T-helper 17 cell (primary cell): ENCODE data around the gene HDHD5. TPM values are rescaled to one million over a fixed set of nuclear protein-coding genes. Genes with fewer than 3 reads are reported as not detected.

Experiments
- ATAC-seq: fragments of 150-1000 bp; cut with Tn5 transposase; 2 replicates; pipeline ENCODE4 v1.10.0; 2021; ENCODE audit warnings: mild to moderate bottlenecking, moderate library complexity
- DNase-seq, 3 donors: peaks; one replicate each; pipeline versions ENCODE4 v3.0.0 to v3.0.0-alpha.2; 2020 to 2021
- H3K9me3 ChIP-seq: one replicate; pipeline ENCODE4 v1.7.0; 2013; ENCODE audit warnings: low read length, mild to moderate bottlenecking; ENCODE audit not compliant: control insufficient read depth, poor library complexity, severe bottlenecking
- H3K27ac Mint-ChIP-seq: one replicate; pipeline ENCODE4 v1.8.0; 2022; ENCODE audit warnings: mild to moderate bottlenecking, moderate library complexity, mixed read lengths
- H3K27me3 Mint-ChIP-seq: one replicate; pipeline ENCODE4 v1.8.0; 2022; ENCODE audit warnings: mixed read lengths
- H3K36me3 Mint-ChIP-seq: one replicate; pipeline ENCODE4 v1.8.0; 2022; ENCODE audit warnings: low read depth, mixed read lengths
- H3K4me1 Mint-ChIP-seq: one replicate; pipeline ENCODE4 v1.8.0; 2022; ENCODE audit warnings: mild to moderate bottlenecking, mixed read lengths
- H3K4me3 Mint-ChIP-seq: one replicate; pipeline ENCODE4 v1.8.0; 2022; ENCODE audit warnings: mild to moderate bottlenecking, moderate library complexity, mixed read lengths
- total RNA-seq, 4 donors: library from RNA in 2 of 4; stranded (reverse) in 2 of 4; gene quantifications; one replicate each; pipeline ENCODE4 v1.2.3 and lab custom pipeline; 2022 to 2026

HDHD5 gene
- total RNA-seq (10 to 100 TPM; 16.7 to 17.4 TPM), total RNA-seq (lab: John Stamatoyannopoulos, UW) (14.9 to 29.4 reads per million in 2 donors)

- no peaks in the 10 kb centered on the region for H3K27me3 Mint-ChIP-seq
- H3K36me3 Mint-ChIP-seq: no peaks in the 10 kb centered on the region
- H3K4me1 Mint-ChIP-seq: peaks cover 12% of the 10 kb centered on the region
- peak; percentile 94 for ATAC-seq
- H3K4me3 Mint-ChIP-seq: peak within 1 kb of the TSS; percentile 88
- peak; percentile 81 to 90 (median 85) for DNase-seq
- no peak within 1 kb of the TSS for H3K27ac Mint-ChIP-seq
- H3K9me3 ChIP-seq: no peaks in the 10 kb centered on the region
Measured at GRCh38 chr22:17158568-17159503, at the start of gene HDHD5. Gene HDHD5, minus strand, starts transcription at chr22:17159277. Its CDS starts 26 bp downstream, at chr22:17159251.

- ATAC-seq (no peak), DNase-seq (no peak)
- H3K4me1 Mint-ChIP-seq: peaks cover 16% of the 10 kb centered on the region
- peak overlapping the region; percentile 61 for H3K27ac Mint-ChIP-seq
- no peaks in the 10 kb centered on the region for H3K9me3 ChIP-seq
- peaks cover 8% of the 10 kb centered on the region for H3K36me3 Mint-ChIP-seq
- no peak overlapping the region for H3K4me3 Mint-ChIP-seq
- no peaks in the 10 kb centered on the region for H3K27me3 Mint-ChIP-seq
Measured at GRCh38 chr22:17205432-17205831, 46.4 kb upstream of the HDHD5 start.

GRCh38 chr22:17201285-17201945 lies 42.3 kb upstream of the HDHD5 start:
- DNase-seq: no peak
- ATAC-seq: no peak
- no peaks in the 10 kb centered on the region for H3K9me3 ChIP-seq
- Mint-ChIP-seq H3K4me1 (peaks cover 9% of the 10 kb centered on the region), H3K27me3 (no peaks in the 10 kb centered on the region), H3K27ac (peak overlapping the region; percentile 43), H3K36me3 (peaks cover 8% of the 10 kb centered on the region), H3K4me3 (no peak overlapping the region)

GRCh38 chr22:17199003-17199731 lies 40.1 kb upstream of the HDHD5 start:
- H3K27me3 Mint-ChIP-seq: no peaks in the 10 kb centered on the region
- no peak for ATAC-seq
- no peak for DNase-seq
- no peak overlapping the region for H3K27ac Mint-ChIP-seq
- no peaks in the 10 kb centered on the region for H3K9me3 ChIP-seq
- peaks cover 15% of the 10 kb centered on the region for H3K4me1 Mint-ChIP-seq
- H3K36me3 Mint-ChIP-seq: peaks cover 8% of the 10 kb centered on the region
- H3K4me3 Mint-ChIP-seq: no peak overlapping the region

GRCh38 chr22:17198170-17199002 lies 39.3 kb upstream of the HDHD5 start:
- Mint-ChIP-seq H3K27me3 (no peaks in the 10 kb centered on the region), H3K4me3 (no peak overlapping the region), H3K36me3 (peaks cover 7% of the 10 kb centered on the region), H3K4me1 (peaks cover 15% of the 10 kb centered on the region), H3K27ac (no peak overlapping the region)
- no peaks in the 10 kb centered on the region for H3K9me3 ChIP-seq
- DNase-seq: no peak
- no peak for ATAC-seq

- Mint-ChIP-seq H3K4me1 (peaks cover 9% of the 10 kb centered on the region), H3K4me3 (no peak overlapping the region), H3K27ac (peak overlapping the region; percentile 32), H3K27me3 (no peaks in the 10 kb centered on the region), H3K36me3 (no peaks in the 10 kb centered on the region)
- no peak for DNase-seq
- ATAC-seq: no peak
- no peaks in the 10 kb centered on the region for H3K9me3 ChIP-seq
Measured at GRCh38 chr22:17194213-17194612, 35.1 kb upstream of the HDHD5 start.

GRCh38 chr22:17192186-17192585 lies 33.1 kb upstream of the HDHD5 start:
- H3K27me3 Mint-ChIP-seq: no peaks in the 10 kb centered on the region
- no peaks in the 10 kb centered on the region for H3K36me3 Mint-ChIP-seq
- DNase-seq (no peak), ATAC-seq (no peak)
- H3K4me1 Mint-ChIP-seq: peaks cover 9% of the 10 kb centered on the region
- H3K9me3 ChIP-seq: no peaks in the 10 kb centered on the region
- no peak overlapping the region for H3K4me3 Mint-ChIP-seq
- H3K27ac Mint-ChIP-seq: no peak overlapping the region

- DNase-seq (no peak), ATAC-seq (no peak)
- Mint-ChIP-seq H3K27ac (peak overlapping the region; percentile 24), H3K36me3 (no peaks in the 10 kb centered on the region), H3K4me1 (peaks cover 9% of the 10 kb centered on the region), H3K27me3 (no peaks in the 10 kb centered on the region), H3K4me3 (no peak overlapping the region)
- no peaks in the 10 kb centered on the region for H3K9me3 ChIP-seq
Measured at GRCh38 chr22:17191163-17191784, 32.2 kb upstream of the HDHD5 start.

- Mint-ChIP-seq H3K27ac (peak overlapping the region; percentile 24), H3K4me3 (no peak overlapping the region), H3K27me3 (no peaks in the 10 kb centered on the region), H3K36me3 (peaks cover 3% of the 10 kb centered on the region), H3K4me1 (peaks cover 9% of the 10 kb centered on the region)
- H3K9me3 ChIP-seq: no peaks in the 10 kb centered on the region
- DNase-seq: no peak
- ATAC-seq: no peak
Measured at GRCh38 chr22:17190702-17191101, 31.6 kb upstream of the HDHD5 start.

- Mint-ChIP-seq H3K4me3 (no peak overlapping the region), H3K27me3 (no peaks in the 10 kb centered on the region), H3K36me3 (peaks cover 2% of the 10 kb centered on the region), H3K27ac (no peak overlapping the region), H3K4me1 (peaks cover 3% of the 10 kb centered on the region)
- H3K9me3 ChIP-seq: no peaks in the 10 kb centered on the region
- DNase-seq (no peak), ATAC-seq (no peak)
Measured at GRCh38 chr22:17176715-17177114, 17.6 kb upstream of the HDHD5 start.

- DNase-seq (no peak), ATAC-seq (no peak)
- Mint-ChIP-seq H3K27me3 (no peaks in the 10 kb centered on the region), H3K36me3 (no peaks in the 10 kb centered on the region), H3K4me3 (peak overlapping the region; percentile 39), H3K4me1 (peaks cover 7% of the 10 kb centered on the region), H3K27ac (no peak overlapping the region)
- H3K9me3 ChIP-seq: no peaks in the 10 kb centered on the region
Measured at GRCh38 chr22:17172029-17172833, 13.2 kb upstream of the HDHD5 start.
